Endothelial cell of umbilical vein (primary cell): ENCODE results near the gene GFRA3. TPM values are rescaled to one million over a fixed set of nuclear protein-coding genes. Genes with fewer than 3 reads are reported as not detected.

Source experiments
- BruUV-seq: library from RNA; stranded (reverse); fragments of 400-500 nt; replicated peaks from 2 replicates; lab custom pipeline; 2021; lab: Mats Ljungman, UMichigan
- CTCF ChIA-PET: fragments of 300-600, 350-600 bp; sonication (Branson Sonifier 250); formaldehyde crosslinking; loops from one replicate; lab custom pipeline; 2021; ENCODE audit warnings: antibody characterized with exemption, inconsistent platforms; lab: Charles Lee
- POLR2A ChIA-PET: fragments of 300-600, 350-600 bp; sonication (Branson Sonifier 250); formaldehyde crosslinking; loops from one replicate; lab custom pipeline; 2021; ENCODE audit warnings: antibody characterized with exemption, inconsistent platforms; lab: Charles Lee
- DNase-seq: peaks from one replicate; pipeline ENCODE4 v3.0.0-alpha.2; 2011; ENCODE audit warnings: low read depth, low spot score
- FAIRE-seq: peaks from 2 replicates; lab custom pipeline; 2011; peaks lifted over from hg19 to GRCh38; lab: Jason Lieb, UNC
- H2AFZ ChIP-seq: 2 replicates; pipeline ENCODE4 v1.6.0; 2012; ENCODE audit warnings: low read depth, low read length, control low read depth, inconsistent platforms
- H3K27ac ChIP-seq: 2 replicates; pipeline ENCODE4 v1.5.1; 2011; ENCODE audit warnings: low read depth, mild to moderate bottlenecking, control low read depth, low read length, moderate library complexity; ENCODE audit not compliant: insufficient read depth
- H3K27me3 ChIP-seq, 2 experiments: 2 replicates each; pipeline versions ENCODE4 v1.6.0 to v1.6.1; 2011; ENCODE audit warnings: low read length in 2 of 2, mixed read lengths in 1 of 2; ENCODE audit not compliant: control insufficient read depth in 2 of 2, insufficient read depth in 2 of 2
- H3K36me3 ChIP-seq, 2 experiments: 2 replicates in 1 of 2; 3 replicates in 1 of 2; pipeline ENCODE4 v1.5.1; 2011; ENCODE audit warnings: low read length in 2 of 2, mild to moderate bottlenecking in 1 of 2, moderate library complexity in 1 of 2; ENCODE audit not compliant: control insufficient read depth in 2 of 2, insufficient read depth in 2 of 2; ENCODE audit errors: extremely low read depth in 1 of 2
- H3K4me1 ChIP-seq: 3 replicates; pipeline ENCODE4 v1.5.1; 2011; ENCODE audit warnings: mild to moderate bottlenecking, low read length; ENCODE audit not compliant: control insufficient read depth, insufficient read depth; ENCODE audit errors: extremely low read depth
- H3K4me2 ChIP-seq: 2 replicates; pipeline ENCODE4 v1.6.1; 2011; ENCODE audit warnings: low read length, control low read depth, mixed read lengths; ENCODE audit not compliant: insufficient read depth
- H3K4me3 ChIP-seq, 3 experiments: fragments of 200-600 bp in 1 of 3; sonication (generic), shearing (Covaris generic) in 1 of 3; replicated peaks in 1 of 3; 2 replicates each; pipeline ENCODE4 v1.5.1; 2011 to 2016; ENCODE audit warnings: control low read depth in 3 of 3, low read length in 3 of 3, mild to moderate bottlenecking in 2 of 3, inconsistent platforms in 1 of 3, low read depth in 1 of 3, moderate library complexity in 1 of 3; ENCODE audit not compliant: insufficient read depth in 1 of 3
- H3K79me2 ChIP-seq: 2 replicates; pipeline ENCODE4 v1.6.0; 2012; ENCODE audit warnings: low read length, inconsistent platforms; ENCODE audit not compliant: control insufficient read depth, insufficient read depth
- H3K9ac ChIP-seq: replicated peaks from 2 replicates; pipeline ENCODE3; 2011; ENCODE audit warnings: low read length, control low read depth; ENCODE audit not compliant: insufficient read depth; ENCODE audit errors: extremely low read depth
- H3K9me1 ChIP-seq: replicated peaks from 3 replicates; pipeline ENCODE4 v1.6.0; 2011; ENCODE audit warnings: mild to moderate bottlenecking, low read length; ENCODE audit not compliant: control insufficient read depth, insufficient read depth; ENCODE audit errors: extremely low read depth
- H3K9me3 ChIP-seq: replicated peaks from 2 replicates; pipeline ENCODE4 v1.5.1; 2012; ENCODE audit warnings: low read length, inconsistent platforms; ENCODE audit not compliant: control insufficient read depth, insufficient read depth
- H4K20me1 ChIP-seq: replicated peaks from 2 replicates; pipeline ENCODE3; 2011; ENCODE audit warnings: mild to moderate bottlenecking, low read length; ENCODE audit not compliant: control insufficient read depth, insufficient read depth; ENCODE audit errors: extremely low read depth
- EZH2 ChIP-seq: IDR thresholded peaks from 2 replicates; pipeline ENCODE4 v1.6.1; 2012; ENCODE audit warnings: borderline replicate concordance, low read depth, mild to moderate bottlenecking, moderate library complexity, low read length, inconsistent platforms; ENCODE audit not compliant: severe bottlenecking
- FOS ChIP-seq: IDR thresholded peaks from 2 replicates; pipeline ENCODE4 v1.6.1; 2011; ENCODE audit warnings: mild to moderate bottlenecking, low read length, moderate library complexity, borderline replicate concordance; ENCODE audit not compliant: insufficient read depth
- GATA2 ChIP-seq: IDR thresholded peaks from 2 replicates; pipeline ENCODE4 v1.7.0; 2011; ENCODE audit warnings: low read depth, mild to moderate bottlenecking, moderate library complexity, mixed read lengths, low read length; ENCODE audit not compliant: insufficient read length, insufficient read depth
- JUN ChIP-seq: IDR thresholded peaks from 2 replicates; pipeline ENCODE4 v1.6.1; 2011; ENCODE audit warnings: borderline replicate concordance, low read depth; ENCODE audit not compliant: insufficient read length, insufficient read depth
- MYC ChIP-seq: IDR thresholded peaks from one replicate; pipeline ENCODE4 v1.6.1; 2011; ENCODE audit warnings: mild to moderate bottlenecking, low read depth, low read length
- POLR2A ChIP-seq: IDR thresholded peaks from 2 replicates; pipeline ENCODE4 v1.6.1; 2012; ENCODE audit warnings: low read depth, mild to moderate bottlenecking, control low read depth, low read length
- POLR2AphosphoS5 ChIP-seq: IDR thresholded peaks from 2 replicates; pipeline ENCODE4 v1.6.1; 2012; ENCODE audit warnings: low read depth, mild to moderate bottlenecking, control low read depth, low read length, moderate library complexity; ENCODE audit not compliant: insufficient read depth
- dilution Hi-C: fragments of 300-500 bp; cut with MboI; formaldehyde crosslinking; loops from one replicate; pipeline ENCODE4 v1.15.0; 2019; ENCODE audit warnings: low sequenced_read_pairs; ENCODE audit not compliant: extremely low pct_ligation_motif_present
- intact Hi-C: fragments of 100-400 bp; cut with micrococcal nuclease; formaldehyde crosslinking; loops from one replicate; pipeline ENCODE4 v1.10.0; 2022
- polyA plus RNA-seq, 4 experiments: library from polyadenylated mRNA; depleted of rRNA in 3 of 4; stranded (reverse) in 3 of 4; unstranded in 1 of 4; fragments of >200 nt; gene quantifications; 2 replicates each; pipeline versions ENCODE4 v1.2.1 to v1.2.3, GENCODE V29; 2011 to 2012; ENCODE audit warnings: missing spikeins in 1 of 4
- total RNA-seq: library from RNA; stranded (reverse); gene quantifications from 2 replicates; pipeline ENCODE4 v1.2.3, GENCODE V29; 2021
- TF ChIP-seq, protein P1 (sequence below), 2 donors: IDR thresholded peaks; 1 replicate in 1 of 2; 2 replicates in 1 of 2; pipeline ENCODE4 v1.5.1; 2011; ENCODE audit warnings: low read length in 2 of 2, mild to moderate bottlenecking in 2 of 2, moderate library complexity in 2 of 2, control low read depth in 1 of 2, inconsistent platforms in 1 of 2, low read depth in 1 of 2; ENCODE audit not compliant: insufficient read depth in 1 of 2; ENCODE audit errors: extremely low read depth in 1 of 2
- TF ChIP-seq, protein P2 (sequence below): IDR thresholded peaks from 2 replicates; pipeline ENCODE4 v1.6.1; 2011; ENCODE audit not compliant: insufficient read depth, insufficient read length

GFRA3 gene
- total and polyA plus RNA-seq, 2 donors (not counting 3 experiments of a cell fraction or from before 2014, with no cell fraction given): 0.10 TPM; not detected in 1

GRCh38 chr5:138280915-138281314 is 6.5 kb upstream of the GFRA3 start:
- no TSS peak for BruUV-seq
- H3K9me3 ChIP-seq: no peaks in the 10 kb centered on the region
- no peak overlapping the region for H3K4me3 ChIP-seq
- ChIA-PET CTCF (interaction anchor here (1.0 kb wide), 1 partner anchor 58 kb away, joined by 7 read pairs; no protein-coding TSS in a partner anchor), POLR2A (no interaction called here)
- DNase-seq (no peak), FAIRE-seq (no peak)
- dilution Hi-C loops: no loop called here
- no peaks in the 10 kb centered on the region for H3K4me1 ChIP-seq
- no peak overlapping the region for H2AFZ ChIP-seq
- no peak overlapping the region for H3K4me2 ChIP-seq
- H3K27ac ChIP-seq: no peak overlapping the region
- no peaks in the 10 kb centered on the region for H4K20me1 ChIP-seq
- H3K9me1 ChIP-seq: no peaks in the 10 kb centered on the region
- H3K79me2 ChIP-seq: no peaks in the 10 kb centered on the region
- no peak overlapping the region for H3K9ac ChIP-seq
- intact Hi-C loops: no loop called here
- H3K27me3 ChIP-seq: no peaks in the 10 kb centered on the region
- TF ChIP-seq, protein P1, sequence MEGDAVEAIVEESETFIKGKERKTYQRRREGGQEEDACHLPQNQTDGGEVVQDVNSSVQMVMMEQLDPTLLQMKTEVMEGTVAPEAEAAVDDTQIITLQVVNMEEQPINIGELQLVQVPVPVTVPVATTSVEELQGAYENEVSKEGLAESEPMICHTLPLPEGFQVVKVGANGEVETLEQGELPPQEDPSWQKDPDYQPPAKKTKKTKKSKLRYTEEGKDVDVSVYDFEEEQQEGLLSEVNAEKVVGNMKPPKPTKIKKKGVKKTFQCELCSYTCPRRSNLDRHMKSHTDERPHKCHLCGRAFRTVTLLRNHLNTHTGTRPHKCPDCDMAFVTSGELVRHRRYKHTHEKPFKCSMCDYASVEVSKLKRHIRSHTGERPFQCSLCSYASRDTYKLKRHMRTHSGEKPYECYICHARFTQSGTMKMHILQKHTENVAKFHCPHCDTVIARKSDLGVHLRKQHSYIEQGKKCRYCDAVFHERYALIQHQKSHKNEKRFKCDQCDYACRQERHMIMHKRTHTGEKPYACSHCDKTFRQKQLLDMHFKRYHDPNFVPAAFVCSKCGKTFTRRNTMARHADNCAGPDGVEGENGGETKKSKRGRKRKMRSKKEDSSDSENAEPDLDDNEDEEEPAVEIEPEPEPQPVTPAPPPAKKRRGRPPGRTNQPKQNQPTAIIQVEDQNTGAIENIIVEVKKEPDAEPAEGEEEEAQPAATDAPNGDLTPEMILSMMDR (IDR thresholded peaks at IDR 0.05; ENCODE audit: extremely low read depth in 1 of 2, insufficient read depth in 1 of 2, low read depth in 1 of 2, low read length in 2 of 2): no peak
- no peaks in the 10 kb centered on the region for H3K36me3 ChIP-seq

DNA sequence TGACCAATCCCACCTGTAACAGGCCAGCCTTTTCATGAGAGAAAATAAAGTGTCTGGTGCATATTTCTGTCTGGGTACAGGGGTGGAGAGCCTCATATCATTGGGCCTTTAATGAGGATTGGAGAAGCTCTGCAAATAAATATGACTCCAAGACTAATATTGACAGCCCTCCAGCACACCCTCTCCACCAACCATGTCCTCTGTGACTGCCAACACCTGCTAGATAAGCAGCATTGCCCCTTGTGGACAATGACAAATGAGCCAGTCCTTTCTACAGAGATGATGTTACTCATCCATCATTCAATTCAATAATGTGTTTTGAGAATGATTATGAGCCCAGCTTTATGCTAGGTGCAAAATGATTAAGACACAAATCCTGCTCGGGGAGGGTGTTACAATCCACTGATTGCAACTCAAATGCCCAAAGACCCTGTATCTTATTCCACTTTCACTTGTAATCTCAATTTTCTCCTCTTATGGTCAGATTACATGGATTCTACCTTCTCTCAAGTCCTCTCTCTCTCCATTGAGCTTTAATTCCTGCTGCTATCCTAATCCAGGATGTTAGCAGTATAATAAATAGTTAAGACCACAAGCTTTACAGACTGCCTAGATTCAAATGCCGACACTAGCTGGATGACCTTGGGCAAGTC is 2.1 kb upstream of the GFRA3 start:
- no peak for DNase-seq
- H3K9ac ChIP-seq: no peak overlapping the region
- POLR2A ChIA-PET: no interaction called here
- H2AFZ ChIP-seq: no peak overlapping the region
- H4K20me1 ChIP-seq: no peaks in the 10 kb centered on the region
- no peaks in the 10 kb centered on the region for H3K79me2 ChIP-seq
- H3K36me3 ChIP-seq: no peaks in the 10 kb centered on the region
- no peaks in the 10 kb centered on the region for H3K9me3 ChIP-seq
- no peak overlapping the region for H3K4me2 ChIP-seq
- dilution Hi-C loops (no loop called here), intact Hi-C loops (no loop called here)
- FAIRE-seq: no peak
- no peaks in the 10 kb centered on the region for H3K9me1 ChIP-seq
- peaks cover 0 to 4% of the 10 kb centered on the region in 2 experiments for H3K27me3 ChIP-seq
- H3K27ac ChIP-seq: no peak overlapping the region
- TF ChIP-seq GATA2: no peak
- no peak for TF ChIP-seq JUN
- no peak for TF ChIP-seq EZH2
- TF ChIP-seq FOS: no peak
- TF ChIP-seq POLR2A: no peak
- no peak for TF ChIP-seq POLR2AphosphoS5
- TF ChIP-seq, protein P2, sequence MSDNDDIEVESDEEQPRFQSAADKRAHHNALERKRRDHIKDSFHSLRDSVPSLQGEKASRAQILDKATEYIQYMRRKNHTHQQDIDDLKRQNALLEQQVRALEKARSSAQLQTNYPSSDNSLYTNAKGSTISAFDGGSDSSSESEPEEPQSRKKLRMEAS: no peak
- no peak for TF ChIP-seq MYC
- TF ChIP-seq, protein P1 (IDR thresholded peaks at IDR 0.05; ENCODE audit: extremely low read depth in 1 of 2, insufficient read depth in 1 of 2, low read depth in 1 of 2, low read length in 2 of 2): no peak
- no TSS peak for BruUV-seq
- no peaks in the 10 kb centered on the region for H3K4me1 ChIP-seq
- no peak overlapping the region for H3K4me3 ChIP-seq
- CTCF ChIA-PET: interaction anchor here (1.7 to 1.8 kb wide), 2 partner anchors 12 to 54 kb away, joined by 5 to 6 read pairs; no protein-coding TSS in a partner anchor
